Testis (tissue), 3 donors: ENCODE results near the gene RSU1. TPM values are rescaled to one million over a fixed set of nuclear protein-coding genes. Genes with fewer than 3 reads are reported as not detected.

ENCODE experiments used
- DNase-seq: peaks from one replicate; pipeline ENCODE4 v3.0.0-alpha.2; 2019
- H3K27ac ChIP-seq, 2 donors: fragments of 200-600 bp; sonication (generic); one replicate each; pipeline ENCODE4 v1.5.1; 2019
- H3K27me3 ChIP-seq: fragments of 200-600 bp; sonication (generic); one replicate; pipeline ENCODE4 v1.5.1; 2019
- H3K36me3 ChIP-seq: fragments of 200-600 bp; sonication (generic); one replicate; pipeline ENCODE4 v1.5.1; 2017; ENCODE audit warnings: low read depth; ENCODE audit errors: missing control alignments
- H3K4me1 ChIP-seq: fragments of 200-600 bp; sonication (generic); one replicate; pipeline ENCODE4 v1.5.1; 2019
- H3K4me3 ChIP-seq, 2 donors: fragments of 200-600 bp; sonication (generic); one replicate each; pipeline ENCODE4 v1.5.1; 2017 to 2019
- H3K9me3 ChIP-seq: fragments of 200-600 bp; sonication (generic); one replicate; pipeline ENCODE4 v1.5.1; 2017
- POLR2A ChIP-seq: fragments of 450-650 bp; IDR thresholded peaks from one replicate; pipeline ENCODE4 v1.6.1; 2017; ENCODE audit warnings: antibody characterized with exemption, mild to moderate bottlenecking, moderate library complexity
- WGBS, 2 donors: methylation state at CpG; one replicate each; pipeline ENCODE4 v1.1.5; 2018; 5-methylcytosine and 5-hydroxymethylcytosine counted together
- intact Hi-C: fragments of 100-400 bp; cut with DNase I; formaldehyde crosslinking; loops from one replicate; pipeline ENCODE4 v1.15.1; 2023; ENCODE audit warnings: low total_unique reads
- polyA plus RNA-seq: library from polyadenylated mRNA; stranded (reverse); fragments of 350-450 nt; fragmentation: Illumina TruSeq; extraction: RNeasy Lipid Tissue Mini Kit (QIAGEN cat#74804); gene quantifications from one replicate; pipeline ENCODE4 v1.2.3, GENCODE V29; 2014; ENCODE audit warnings: low read depth, low replicate concordance; ENCODE audit not compliant: insufficient read depth
- total RNA-seq, 2 donors: library from RNA; depleted of rRNA; stranded (reverse); fragments of >200 nt; gene quantifications; one replicate each; pipeline ENCODE4 v1.2.3, GENCODE V29; 2016
- TF ChIP-seq, protein P1 (sequence below), 3 experiments: fragments of 450-650 bp in 2 of 3; fragments of 200-600 bp in 1 of 3; sonication (generic) in 1 of 3; IDR thresholded peaks; one replicate each; pipeline ENCODE4 v1.5.1; 2016 to 2019; ENCODE audit warnings: antibody characterized with exemption in 3 of 3, mild to moderate bottlenecking in 2 of 3, moderate library complexity in 1 of 3

RSU1 gene
- total and polyA plus RNA-seq, 3 donors from 2014 or later = 26.0 to 38.4 (median 27.3) TPM

DNA sequence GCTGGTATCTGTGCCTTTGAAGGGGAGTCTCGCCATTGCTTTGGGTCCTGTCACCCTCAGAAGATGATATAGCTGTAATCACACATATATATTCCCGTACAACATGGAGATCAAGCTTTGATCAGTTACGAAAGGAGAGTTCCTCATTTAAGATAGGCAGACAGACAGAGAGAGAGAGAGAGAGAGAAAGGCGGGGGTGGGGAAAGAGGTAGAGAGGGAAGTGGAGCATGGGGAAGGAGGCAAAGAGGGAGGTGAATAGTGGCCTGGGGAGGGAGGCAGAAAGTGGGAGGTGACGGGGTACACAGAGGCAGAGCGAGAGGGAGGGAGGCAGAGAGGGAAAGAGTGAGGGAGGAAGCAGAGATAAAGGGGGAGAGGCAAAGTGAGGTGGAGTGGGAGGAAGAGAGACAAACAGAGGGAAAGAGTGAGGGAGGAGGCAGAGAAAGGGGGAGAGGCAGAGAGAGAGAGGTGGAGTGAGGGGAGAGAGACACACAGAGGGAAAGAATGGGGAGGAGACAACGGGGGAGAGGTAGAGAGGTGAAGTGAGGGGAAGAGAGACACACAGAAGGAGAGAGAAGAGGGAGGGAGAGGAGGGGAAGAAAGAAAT, 250.9 kb downstream of the RSU1 start:
- H3K27ac ChIP-seq = no peak overlapping the region
- H3K27me3 ChIP-seq = no peaks in the 10 kb centered on the region
- intact Hi-C loops = no loop called here
- H3K9me3 ChIP-seq = no peaks in the 10 kb centered on the region
- TF ChIP-seq POLR2A = no peak
- TF ChIP-seq, protein P1, sequence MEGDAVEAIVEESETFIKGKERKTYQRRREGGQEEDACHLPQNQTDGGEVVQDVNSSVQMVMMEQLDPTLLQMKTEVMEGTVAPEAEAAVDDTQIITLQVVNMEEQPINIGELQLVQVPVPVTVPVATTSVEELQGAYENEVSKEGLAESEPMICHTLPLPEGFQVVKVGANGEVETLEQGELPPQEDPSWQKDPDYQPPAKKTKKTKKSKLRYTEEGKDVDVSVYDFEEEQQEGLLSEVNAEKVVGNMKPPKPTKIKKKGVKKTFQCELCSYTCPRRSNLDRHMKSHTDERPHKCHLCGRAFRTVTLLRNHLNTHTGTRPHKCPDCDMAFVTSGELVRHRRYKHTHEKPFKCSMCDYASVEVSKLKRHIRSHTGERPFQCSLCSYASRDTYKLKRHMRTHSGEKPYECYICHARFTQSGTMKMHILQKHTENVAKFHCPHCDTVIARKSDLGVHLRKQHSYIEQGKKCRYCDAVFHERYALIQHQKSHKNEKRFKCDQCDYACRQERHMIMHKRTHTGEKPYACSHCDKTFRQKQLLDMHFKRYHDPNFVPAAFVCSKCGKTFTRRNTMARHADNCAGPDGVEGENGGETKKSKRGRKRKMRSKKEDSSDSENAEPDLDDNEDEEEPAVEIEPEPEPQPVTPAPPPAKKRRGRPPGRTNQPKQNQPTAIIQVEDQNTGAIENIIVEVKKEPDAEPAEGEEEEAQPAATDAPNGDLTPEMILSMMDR (IDR thresholded peaks at IDR 0.05) = no peak
- WGBS, 2 donors = 25 to 41% methylated on average over 7 of the region's 7 CpGs
- H3K4me1 ChIP-seq = no peaks in the 10 kb centered on the region
- no peaks in the 10 kb centered on the region for H3K36me3 ChIP-seq
- H3K4me3 ChIP-seq = peak overlapping the region in 1 of 2 donors; percentile 7
- DNase-seq = no peak

DNA sequence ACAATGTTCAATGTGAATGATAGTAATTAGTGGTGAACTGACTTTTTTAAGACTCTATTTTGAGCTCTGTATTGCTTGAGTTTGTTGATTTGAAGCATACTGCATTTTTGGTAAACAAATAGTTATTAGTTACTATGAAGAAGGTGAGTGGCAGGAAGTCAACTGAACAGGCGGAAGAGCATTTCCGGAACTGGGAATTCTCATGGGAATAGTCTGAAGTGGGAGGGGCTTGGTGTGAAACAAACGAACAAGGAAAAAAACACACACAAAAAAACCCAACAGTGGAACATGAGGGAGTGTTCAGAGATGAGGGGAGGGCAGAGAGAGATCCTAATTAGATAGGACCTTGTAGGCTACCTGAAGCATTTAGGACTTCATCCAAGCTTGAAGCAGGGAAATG, 251.6 kb downstream of the RSU1 start:
- H3K9me3 ChIP-seq = no peaks in the 10 kb centered on the region
- H3K4me1 ChIP-seq = no peaks in the 10 kb centered on the region
- intact Hi-C loops = no loop called here
- WGBS, 2 donors = 15 to 23% methylated on average over 3 of the region's 3 CpGs
- H3K27ac ChIP-seq = no peak overlapping the region
- DNase-seq = no peak
- TF ChIP-seq POLR2A = no peak
- TF ChIP-seq, protein P1 (IDR thresholded peaks at IDR 0.05) = no peak
- H3K4me3 ChIP-seq = no peak overlapping the region
- no peaks in the 10 kb centered on the region for H3K36me3 ChIP-seq
- H3K27me3 ChIP-seq = no peaks in the 10 kb centered on the region

DNA sequence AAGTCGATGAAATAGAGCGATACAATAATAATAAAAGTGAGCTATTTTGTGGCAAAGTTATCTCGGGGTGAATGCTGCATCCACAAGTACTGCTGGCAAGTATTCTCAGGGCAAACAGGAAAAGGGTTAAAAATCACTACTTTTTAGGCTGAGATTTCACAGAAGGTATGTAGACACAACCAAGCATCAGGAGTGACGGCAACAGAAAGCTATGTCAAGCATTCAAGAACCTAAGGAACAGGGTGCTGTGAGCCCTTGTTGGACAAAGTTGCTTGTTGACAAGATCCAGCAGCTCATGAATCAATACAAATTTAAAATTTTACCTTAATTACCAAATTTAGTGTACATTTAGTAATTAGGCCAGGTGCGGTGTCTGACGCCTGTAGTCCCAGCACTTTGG, 254.3 kb downstream of the RSU1 start:
- Histone ChIP-seq H3K27me3 (no peaks in the 10 kb centered on the region), H3K4me1 (no peaks in the 10 kb centered on the region), H3K27ac (no peak overlapping the region), H3K4me3 (no peak overlapping the region), H3K9me3 (no peaks in the 10 kb centered on the region), H3K36me3 (no peaks in the 10 kb centered on the region)
- intact Hi-C loops = no loop called here
- DNase-seq = no peak
- no peak for TF ChIP-seq POLR2A
- TF ChIP-seq, protein P1 (IDR thresholded peaks at IDR 0.05) = no peak
- 85 to 89% methylated on average over 6 of the region's 6 CpGs for WGBS, 2 donors

DNA sequence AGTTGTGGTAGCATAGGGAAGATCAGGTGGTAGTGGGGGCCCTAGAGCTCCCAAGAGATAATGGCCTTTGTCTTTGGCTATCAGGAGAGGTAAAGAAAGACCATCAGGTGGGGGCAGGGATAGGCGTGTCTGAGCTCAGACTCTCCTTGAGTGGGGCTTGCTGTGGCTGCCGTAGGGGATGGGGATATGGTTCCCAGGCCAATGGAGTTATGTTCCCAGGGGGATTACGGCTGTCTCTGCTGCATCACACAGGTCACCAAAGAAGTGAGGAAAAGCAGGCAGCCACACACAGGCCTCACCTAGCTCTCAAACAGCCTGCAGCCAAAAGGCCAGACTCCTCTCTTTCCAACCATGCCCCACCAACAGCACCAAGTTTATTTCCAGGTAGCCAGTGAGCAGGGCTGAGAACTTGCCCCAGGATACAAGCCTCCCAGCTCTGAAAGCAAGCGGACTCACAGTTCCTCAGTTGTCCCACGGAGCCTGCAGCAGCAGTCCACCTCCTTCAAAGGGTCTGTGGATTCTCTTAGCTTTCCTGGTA, 257.9 kb downstream of the RSU1 start:
- TF ChIP-seq, protein P1 (IDR thresholded peaks at IDR 0.05) = no peak
- TF ChIP-seq POLR2A = no peak

DNA sequence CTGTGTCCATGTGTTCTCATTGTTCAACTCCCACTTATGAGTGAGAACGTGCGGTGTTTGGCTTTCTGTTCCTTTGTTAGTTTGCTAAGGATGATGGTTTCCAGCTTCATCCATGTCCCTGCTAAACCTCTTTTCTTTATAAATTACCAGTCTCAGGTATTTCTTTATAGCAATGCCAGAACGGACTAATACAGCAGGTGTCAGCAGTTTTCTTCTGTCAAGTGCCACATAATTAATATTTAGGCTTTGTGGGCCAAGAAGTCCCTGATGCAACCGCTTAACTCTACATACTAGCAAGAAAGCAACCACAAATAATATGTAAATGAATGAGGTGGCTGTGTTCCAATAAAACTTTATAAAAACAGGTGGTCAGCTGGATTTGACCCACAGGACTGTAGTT, 269.3 kb downstream of the RSU1 start:
- Histone ChIP-seq H3K36me3 (no peaks in the 10 kb centered on the region), H3K4me1 (no peaks in the 10 kb centered on the region), H3K27me3 (no peaks in the 10 kb centered on the region), H3K27ac (no peak overlapping the region), H3K4me3 (no peak overlapping the region), H3K9me3 (no peaks in the 10 kb centered on the region)
- intact Hi-C loops = no loop called here
- DNase-seq = no peak
- no peak for TF ChIP-seq POLR2A
- TF ChIP-seq, protein P1 (IDR thresholded peaks at IDR 0.05) = no peak
- 78 to 81% methylated on average over 4 of the region's 4 CpGs for WGBS, 2 donors

More for the DNA sequence above, 257.9 kb downstream of the RSU1 start:
- H3K4me3 ChIP-seq = no peak overlapping the region
- no peak for DNase-seq
- no peaks in the 10 kb centered on the region for H3K27me3 ChIP-seq
- 81 to 90% methylated on average over 5 of the region's 5 CpGs for WGBS, 2 donors
- H3K36me3 ChIP-seq = no peaks in the 10 kb centered on the region
- intact Hi-C loops = no loop called here
- no peaks in the 10 kb centered on the region for H3K4me1 ChIP-seq
- H3K27ac ChIP-seq = no peak overlapping the region
- no peaks in the 10 kb centered on the region for H3K9me3 ChIP-seq
